HL-60 (cell line): ENCODE measurements around the gene CLIC3.

Source experiments
- CTCF ChIP-seq: IDR thresholded peaks from one replicate; pipeline ENCODE4 v1.5.1; 2011; ENCODE audit warnings: low read length, control low read depth, inconsistent platforms; ENCODE audit not compliant: insufficient read depth
- GABPA ChIP-seq: IDR thresholded peaks from 2 replicates; pipeline ENCODE4 v1.6.1; 2012; ENCODE audit warnings: low read depth
- POLR2AphosphoS5 ChIP-seq: IDR thresholded peaks from 2 replicates; pipeline ENCODE4 v1.6.1; 2012; ENCODE audit warnings: low read depth
- REST ChIP-seq: IDR thresholded peaks from 2 replicates; pipeline ENCODE4 v1.6.1; 2012; ENCODE audit warnings: low read depth; ENCODE audit not compliant: insufficient replicate concordance
- SPI1 ChIP-seq: IDR thresholded peaks from 2 replicates; pipeline ENCODE4 v1.6.1; 2012; ENCODE audit warnings: low read depth, mild to moderate bottlenecking, borderline replicate concordance

- TF ChIP-seq CTCF (no peak), POLR2AphosphoS5 (no peak), SPI1 (no peak), REST (no peak), GABPA (no peak)
Observed at GRCh38 chr9:136990242-136990911, 6.0 kb downstream of the CLIC3 start.
